Kidney (tissue), 14 donors: ENCODE measurements around the gene EHF. TPM values are rescaled to one million over a fixed set of nuclear protein-coding genes. Genes with fewer than 3 reads are reported as not detected.

Experiments used
- DNase-seq, 5 donors: peaks; one replicate each; pipeline ENCODE4 v3.0.0-alpha.2; 2013 to 2020
- FAIRE-seq: peaks from 2 replicates; lab custom pipeline; 2012; peaks lifted over from hg19 to GRCh38; lab: Jason Lieb, UNC
- H3K27ac ChIP-seq, 2 donors: one replicate each; pipeline ENCODE4 v1.7.0; 2013; ENCODE audit warnings: low read depth in 2 of 2, low read length in 2 of 2, inconsistent platforms in 1 of 2
- H3K27me3 ChIP-seq: one replicate; pipeline ENCODE4 v1.7.1; 2013; ENCODE audit warnings: low read length, inconsistent platforms; ENCODE audit not compliant: control insufficient read depth, insufficient read depth
- H3K36me3 ChIP-seq, 3 donors: one replicate each; pipeline versions ENCODE4 v1.7.0 to v1.7.1; 2013; ENCODE audit warnings: low read length in 3 of 3, control low read depth in 1 of 3, inconsistent platforms in 1 of 3; ENCODE audit not compliant: insufficient read depth in 3 of 3, control insufficient read depth in 2 of 3
- H3K4me1 ChIP-seq, 3 donors: one replicate each; pipeline versions ENCODE4 v1.7.0 to v1.7.1; 2013; ENCODE audit warnings: low read length in 3 of 3, inconsistent platforms in 1 of 3, low read depth in 1 of 3; ENCODE audit not compliant: control insufficient read depth in 2 of 3, insufficient read depth in 2 of 3
- H3K4me3 ChIP-seq, 3 donors: one replicate each; pipeline versions ENCODE4 v1.7.0 to v1.8.1; 2013; ENCODE audit warnings: low read length in 3 of 3, control low read depth in 1 of 3, inconsistent platforms in 1 of 3
- H3K9ac ChIP-seq, 3 donors: one replicate each; pipeline versions ENCODE4 v1.7.0 to v1.7.1; 2013; ENCODE audit warnings: low read length in 3 of 3, control low read depth in 1 of 3, inconsistent platforms in 1 of 3
- H3K9me3 ChIP-seq, 3 donors: one replicate each; pipeline versions ENCODE4 v1.7.0 to v1.7.1; 2013; ENCODE audit warnings: low read length in 3 of 3, control low read depth in 1 of 3, inconsistent platforms in 1 of 3; ENCODE audit not compliant: control insufficient read depth in 2 of 3, insufficient read depth in 1 of 3
- CTCF ChIP-seq: IDR thresholded peaks from 3 replicates; pipeline ENCODE4 v1.5.1; 2012; ENCODE audit warnings: mild to moderate bottlenecking, moderate library complexity, borderline replicate concordance; ENCODE audit not compliant: insufficient read depth; ENCODE audit errors: extremely low read depth
- intact Hi-C: fragments of 100-400 bp; cut with DNase I; formaldehyde crosslinking; loops from one replicate; pipeline ENCODE4 v1.11.1; 2022
- polyA plus RNA-seq: library from polyadenylated mRNA; stranded (reverse); fragments of 350-450 nt; fragmentation: Illumina TruSeq; extraction: RNeasy Lipid Tissue Mini Kit (QIAGEN cat#74804); gene quantifications from one replicate; pipeline ENCODE4 v1.2.3, GENCODE V29; 2014; ENCODE audit warnings: low read depth, low replicate concordance; ENCODE audit not compliant: insufficient read depth
- total RNA-seq: library from RNA; stranded (reverse); fragmentation: NEBNext Ultra II Directional; extraction: Animal tissue kit (Norgen Biotek cat#: 25700); gene quantifications from one replicate; pipeline ENCODE4 v1.2.1, GENCODE V29; 2021
- donor health status: control.
- donor health status: control.
- donor health status: control.
- donor health status: control.
- donor health status: control.
- donor health status: DM: yes; HTN: yes; CAD: no.
- donor health status: Normal renal cell carcinoma (clear cell type).

Gene EHF
- total and polyA plus RNA-seq, 2 donors from 2014 or later = 4.7 to 65.5 TPM

- Histone ChIP-seq H3K9ac (no peak overlapping the region), H3K27me3 (no peaks in the 10 kb centered on the region), H3K36me3 (no peaks in the 10 kb centered on the region), H3K4me3 (no peak overlapping the region), H3K9me3 (no peaks in the 10 kb centered on the region), H3K27ac (no peak overlapping the region), H3K4me1 (peaks cover 0 to 9% (median 3%) of the 10 kb centered on the region in 3 donors)
- DNase-seq = no peak
- FAIRE-seq = no peak
- intact Hi-C loops = no loop called here
- TF ChIP-seq CTCF = no peak
These were observed 13.8 kb downstream of the EHF start for GRCh38 chr11:34634694-34635062.

- intact Hi-C loops = no loop called here
- no peaks in the 10 kb centered on the region for H3K9me3 ChIP-seq
- no peaks in the 10 kb centered on the region for H3K27me3 ChIP-seq
- no peak for FAIRE-seq
- H3K27ac ChIP-seq = no peak overlapping the region
- H3K4me1 ChIP-seq = peaks cover 0 to 16% (median 3%) of the 10 kb centered on the region in 3 donors
- no peak overlapping the region for H3K4me3 ChIP-seq
- H3K9ac ChIP-seq = no peak overlapping the region
- H3K36me3 ChIP-seq = no peaks in the 10 kb centered on the region
- no peak for TF ChIP-seq CTCF
- DNase-seq = no peak
These were observed 15.2 kb downstream of the EHF start for GRCh38 chr11:34636127-34636526.

GRCh38 chr11:34637303-34637702, 16.4 kb downstream of the EHF start:
- TF ChIP-seq CTCF = no peak
- Histone ChIP-seq H3K4me3 (no peak overlapping the region), H3K9me3 (no peaks in the 10 kb centered on the region), H3K9ac (no peak overlapping the region), H3K36me3 (no peaks in the 10 kb centered on the region), H3K27me3 (no peaks in the 10 kb centered on the region), H3K4me1 (peaks cover 0 to 14% (median 0%) of the 10 kb centered on the region in 3 donors), H3K27ac (no peak overlapping the region)
- intact Hi-C loops = no loop called here
- no peak for FAIRE-seq
- no peak for DNase-seq

- TF ChIP-seq CTCF = no peak
- Histone ChIP-seq H3K27ac (no peak overlapping the region), H3K4me3 (no peak overlapping the region), H3K9ac (no peak overlapping the region), H3K27me3 (no peaks in the 10 kb centered on the region), H3K9me3 (no peaks in the 10 kb centered on the region), H3K36me3 (no peaks in the 10 kb centered on the region), H3K4me1 (peaks cover 0 to 14% (median 0%) of the 10 kb centered on the region in 3 donors)
- no peak for FAIRE-seq
- intact Hi-C loops = no loop called here
- DNase-seq = no peak
These were observed 18.0 kb downstream of the EHF start for GRCh38 chr11:34638897-34639296.
